ENCODE data around the gene IGF2R.

DNA sequence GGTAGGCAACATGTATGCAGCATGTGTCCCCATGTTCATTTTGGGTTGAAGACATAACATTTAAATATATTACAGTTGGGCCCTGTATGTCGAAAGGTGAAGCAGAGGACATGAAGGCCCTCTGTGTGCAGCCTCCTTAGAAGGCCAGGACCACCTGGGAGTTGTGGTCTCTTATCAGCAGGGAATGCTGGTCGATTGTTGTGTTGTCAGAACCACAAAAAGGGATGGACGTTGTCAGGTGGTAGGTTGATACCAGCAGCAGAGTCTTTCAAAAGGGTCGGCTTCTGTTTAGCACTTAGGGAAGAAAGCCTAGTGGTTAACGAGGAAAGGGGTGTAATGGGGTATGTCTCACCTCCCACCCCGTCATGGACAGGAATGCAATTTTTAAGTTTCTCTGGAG lies 85.4 kb downstream of the IGF2R start:
- no peak for TF ChIP-seq POLR2A (IDR thresholded peaks at IDR 0.05)
- TF ChIP-seq, protein P1, sequence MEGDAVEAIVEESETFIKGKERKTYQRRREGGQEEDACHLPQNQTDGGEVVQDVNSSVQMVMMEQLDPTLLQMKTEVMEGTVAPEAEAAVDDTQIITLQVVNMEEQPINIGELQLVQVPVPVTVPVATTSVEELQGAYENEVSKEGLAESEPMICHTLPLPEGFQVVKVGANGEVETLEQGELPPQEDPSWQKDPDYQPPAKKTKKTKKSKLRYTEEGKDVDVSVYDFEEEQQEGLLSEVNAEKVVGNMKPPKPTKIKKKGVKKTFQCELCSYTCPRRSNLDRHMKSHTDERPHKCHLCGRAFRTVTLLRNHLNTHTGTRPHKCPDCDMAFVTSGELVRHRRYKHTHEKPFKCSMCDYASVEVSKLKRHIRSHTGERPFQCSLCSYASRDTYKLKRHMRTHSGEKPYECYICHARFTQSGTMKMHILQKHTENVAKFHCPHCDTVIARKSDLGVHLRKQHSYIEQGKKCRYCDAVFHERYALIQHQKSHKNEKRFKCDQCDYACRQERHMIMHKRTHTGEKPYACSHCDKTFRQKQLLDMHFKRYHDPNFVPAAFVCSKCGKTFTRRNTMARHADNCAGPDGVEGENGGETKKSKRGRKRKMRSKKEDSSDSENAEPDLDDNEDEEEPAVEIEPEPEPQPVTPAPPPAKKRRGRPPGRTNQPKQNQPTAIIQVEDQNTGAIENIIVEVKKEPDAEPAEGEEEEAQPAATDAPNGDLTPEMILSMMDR (IDR thresholded peaks at IDR 0.05): no peak
